ENCODE measurements around the gene HS3ST3A1.

Gene HS3ST3A1

GRCh38 chr17:13541032-13541480 lies 60.7 kb downstream of the HS3ST3A1 start:
- Histone ChIP-seq H3K27me3 (ENCODE audit: control insufficient read depth, insufficient read depth, low read length) (no peaks in the 10 kb centered on the region), H3K4me1 (ENCODE audit: control insufficient read depth, insufficient read depth, low read length) (no peaks in the 10 kb centered on the region), H3K36me3 (ENCODE audit: control insufficient read depth, insufficient read depth, low read length) (no peaks in the 10 kb centered on the region), H3K9ac (ENCODE audit: low read length) (no peak overlapping the region), H3K4me3 (ENCODE audit: low read length) (no peak overlapping the region), H3K9me3 (ENCODE audit: control insufficient read depth, low read length) (no peaks in the 10 kb centered on the region)

GRCh38 chr17:13540546-13540945 lies 61.2 kb downstream of the HS3ST3A1 start:
- H3K4me3 ChIP-seq (ENCODE audit: low read length): no peak overlapping the region
- H3K9me3 ChIP-seq (ENCODE audit: control insufficient read depth, low read length): no peaks in the 10 kb centered on the region
- H3K9ac ChIP-seq (ENCODE audit: low read length): no peak overlapping the region

GRCh38 chr17:13539421-13539820 lies 62.3 kb downstream of the HS3ST3A1 start:
- H3K4me3 ChIP-seq (ENCODE audit: low read length): no peak overlapping the region
- H3K4me1 ChIP-seq (ENCODE audit: control insufficient read depth, insufficient read depth, low read length): no peaks in the 10 kb centered on the region

More at GRCh38 chr17:13540546-13540945, 61.2 kb downstream of the HS3ST3A1 start:
- no peaks in the 10 kb centered on the region for H3K27me3 ChIP-seq (ENCODE audit: control insufficient read depth, insufficient read depth, low read length)
- H3K4me1 ChIP-seq (ENCODE audit: control insufficient read depth, insufficient read depth, low read length): no peaks in the 10 kb centered on the region
- H3K36me3 ChIP-seq (ENCODE audit: control insufficient read depth, insufficient read depth, low read length): no peaks in the 10 kb centered on the region

GRCh38 chr17:13538841-13539411 lies 62.8 kb downstream of the HS3ST3A1 start:
- Histone ChIP-seq H3K27me3 (ENCODE audit: control insufficient read depth, insufficient read depth, low read length) (no peaks in the 10 kb centered on the region), H3K36me3 (ENCODE audit: control insufficient read depth, insufficient read depth, low read length) (no peaks in the 10 kb centered on the region), H3K4me3 (ENCODE audit: low read length) (no peak overlapping the region), H3K9ac (ENCODE audit: low read length) (no peak overlapping the region), H3K9me3 (ENCODE audit: control insufficient read depth, low read length) (no peaks in the 10 kb centered on the region), H3K4me1 (ENCODE audit: control insufficient read depth, insufficient read depth, low read length) (no peaks in the 10 kb centered on the region)

More at GRCh38 chr17:13539421-13539820, 62.3 kb downstream of the HS3ST3A1 start:
- H3K9ac ChIP-seq (ENCODE audit: low read length): no peak overlapping the region
- no peaks in the 10 kb centered on the region for H3K36me3 ChIP-seq (ENCODE audit: control insufficient read depth, insufficient read depth, low read length)
- H3K9me3 ChIP-seq (ENCODE audit: control insufficient read depth, low read length): no peaks in the 10 kb centered on the region
- no peaks in the 10 kb centered on the region for H3K27me3 ChIP-seq (ENCODE audit: control insufficient read depth, insufficient read depth, low read length)

- Histone ChIP-seq H3K27me3 (ENCODE audit: control insufficient read depth, insufficient read depth, low read length) (no peaks in the 10 kb centered on the region), H3K4me3 (ENCODE audit: low read length) (no peak overlapping the region), H3K9me3 (ENCODE audit: control insufficient read depth, low read length) (no peaks in the 10 kb centered on the region), H3K4me1 (ENCODE audit: control insufficient read depth, insufficient read depth, low read length) (no peaks in the 10 kb centered on the region), H3K9ac (ENCODE audit: low read length) (no peak overlapping the region), H3K36me3 (ENCODE audit: control insufficient read depth, insufficient read depth, low read length) (no peaks in the 10 kb centered on the region)
Observed at GRCh38 chr17:13537871-13538643, 63.7 kb downstream of the HS3ST3A1 start.

- H3K36me3 ChIP-seq (ENCODE audit: control insufficient read depth, insufficient read depth, low read length): no peaks in the 10 kb centered on the region
- H3K9ac ChIP-seq (ENCODE audit: low read length): no peak overlapping the region
- H3K4me1 ChIP-seq (ENCODE audit: control insufficient read depth, insufficient read depth, low read length): no peaks in the 10 kb centered on the region
- no peak overlapping the region for H3K4me3 ChIP-seq (ENCODE audit: low read length)
- H3K9me3 ChIP-seq (ENCODE audit: control insufficient read depth, low read length): no peaks in the 10 kb centered on the region
- H3K27me3 ChIP-seq (ENCODE audit: control insufficient read depth, insufficient read depth, low read length): no peaks in the 10 kb centered on the region
Observed at GRCh38 chr17:13537167-13537731, 64.5 kb downstream of the HS3ST3A1 start.

GRCh38 chr17:13534946-13535345 lies 66.8 kb downstream of the HS3ST3A1 start:
- Histone ChIP-seq H3K4me3 (ENCODE audit: low read length) (no peak overlapping the region), H3K9ac (ENCODE audit: low read length) (no peak overlapping the region), H3K4me1 (ENCODE audit: control insufficient read depth, insufficient read depth, low read length) (no peaks in the 10 kb centered on the region), H3K36me3 (ENCODE audit: control insufficient read depth, insufficient read depth, low read length) (no peaks in the 10 kb centered on the region), H3K9me3 (ENCODE audit: control insufficient read depth, low read length) (no peaks in the 10 kb centered on the region), H3K27me3 (ENCODE audit: control insufficient read depth, insufficient read depth, low read length) (no peaks in the 10 kb centered on the region)

- no peak overlapping the region for H3K9ac ChIP-seq (ENCODE audit: low read length)
- H3K9me3 ChIP-seq (ENCODE audit: control insufficient read depth, low read length): no peaks in the 10 kb centered on the region
- H3K4me3 ChIP-seq (ENCODE audit: low read length): no peak overlapping the region
- H3K4me1 ChIP-seq (ENCODE audit: control insufficient read depth, insufficient read depth, low read length): no peaks in the 10 kb centered on the region
- H3K27me3 ChIP-seq (ENCODE audit: control insufficient read depth, insufficient read depth, low read length): no peaks in the 10 kb centered on the region
- H3K36me3 ChIP-seq (ENCODE audit: control insufficient read depth, insufficient read depth, low read length): no peaks in the 10 kb centered on the region
Observed at GRCh38 chr17:13531721-13532120, 70.0 kb downstream of the HS3ST3A1 start.

GRCh38 chr17:13525876-13526275 lies 75.9 kb downstream of the HS3ST3A1 start:
- H3K4me1 ChIP-seq (ENCODE audit: control insufficient read depth, insufficient read depth, low read length): no peaks in the 10 kb centered on the region
- no peaks in the 10 kb centered on the region for H3K27me3 ChIP-seq (ENCODE audit: control insufficient read depth, insufficient read depth, low read length)
- no peaks in the 10 kb centered on the region for H3K9me3 ChIP-seq (ENCODE audit: control insufficient read depth, low read length)
- H3K36me3 ChIP-seq (ENCODE audit: control insufficient read depth, insufficient read depth, low read length): no peaks in the 10 kb centered on the region
- no peak overlapping the region for H3K4me3 ChIP-seq (ENCODE audit: low read length)
- H3K9ac ChIP-seq (ENCODE audit: low read length): no peak overlapping the region

GRCh38 chr17:13523164-13523563 lies 78.6 kb downstream of the HS3ST3A1 start:
- Histone ChIP-seq H3K4me1 (ENCODE audit: control insufficient read depth, insufficient read depth, low read length) (no peaks in the 10 kb centered on the region), H3K9ac (ENCODE audit: low read length) (no peak overlapping the region), H3K27me3 (ENCODE audit: control insufficient read depth, insufficient read depth, low read length) (no peaks in the 10 kb centered on the region), H3K9me3 (ENCODE audit: control insufficient read depth, low read length) (no peaks in the 10 kb centered on the region), H3K36me3 (ENCODE audit: control insufficient read depth, insufficient read depth, low read length) (no peaks in the 10 kb centered on the region), H3K4me3 (ENCODE audit: low read length) (no peak overlapping the region)

- no peaks in the 10 kb centered on the region for H3K27me3 ChIP-seq (ENCODE audit: control insufficient read depth, insufficient read depth, low read length)
- H3K4me1 ChIP-seq (ENCODE audit: control insufficient read depth, insufficient read depth, low read length): no peaks in the 10 kb centered on the region
- no peaks in the 10 kb centered on the region for H3K9me3 ChIP-seq (ENCODE audit: control insufficient read depth, low read length)
- no peak overlapping the region for H3K9ac ChIP-seq (ENCODE audit: low read length)
- H3K36me3 ChIP-seq (ENCODE audit: control insufficient read depth, insufficient read depth, low read length): no peaks in the 10 kb centered on the region
- no peak overlapping the region for H3K4me3 ChIP-seq (ENCODE audit: low read length)
Observed at GRCh38 chr17:13522749-13523148, 79.0 kb downstream of the HS3ST3A1 start.

- H3K27me3 ChIP-seq (ENCODE audit: control insufficient read depth, insufficient read depth, low read length): no peaks in the 10 kb centered on the region
- no peaks in the 10 kb centered on the region for H3K4me1 ChIP-seq (ENCODE audit: control insufficient read depth, insufficient read depth, low read length)
- H3K9me3 ChIP-seq (ENCODE audit: control insufficient read depth, low read length): no peaks in the 10 kb centered on the region
- H3K4me3 ChIP-seq (ENCODE audit: low read length): no peak overlapping the region
- H3K36me3 ChIP-seq (ENCODE audit: control insufficient read depth, insufficient read depth, low read length): no peaks in the 10 kb centered on the region
- H3K9ac ChIP-seq (ENCODE audit: low read length): no peak overlapping the region
Observed at GRCh38 chr17:13521784-13522183, 79.9 kb downstream of the HS3ST3A1 start.
